ENCODE measurements around the gene ATP10D. TPM values are rescaled to one million over a fixed set of nuclear protein-coding genes. Genes with fewer than 3 reads are reported as not detected.

The ATP10D gene
- total RNA-seq, 1 experiment from 2014 or later, result 5.1 TPM

GRCh38 chr4:47615385-47615784 is 130.3 kb downstream of the ATP10D start:
- BruUV-seq (replicated peaks), result no TSS peak
- Histone ChIP-seq H3K4me2 (ENCODE audit: low read length) (no peak overlapping the region), H2AFZ (ENCODE audit: low read depth, low read length, poor library complexity, severe bottlenecking) (no peak overlapping the region), H3K9ac (ENCODE audit: low read length) (no peak overlapping the region), H3K27me3 (ENCODE audit: insufficient read depth, low read length) (no peaks in the 10 kb centered on the region), H3K4me3 (replicated peaks in 1 of 2; ENCODE audit: low read depth in 1 of 2, low read length in 2 of 2) (no peak overlapping the region), H3K9me3 (ENCODE audit: control insufficient read depth in 1 of 2, insufficient read depth in 1 of 2, low read depth in 1 of 2, low read length in 2 of 2) (no peaks in the 10 kb centered on the region), H4K20me1 (ENCODE audit: insufficient read depth) (no peaks in the 10 kb centered on the region), H3K9me2 (ENCODE audit: insufficient read depth) (no peaks in the 10 kb centered on the region), H3K4me1 (ENCODE audit: control insufficient read depth in 1 of 2, insufficient read depth in 2 of 2, low read length in 2 of 2) (no peaks in the 10 kb centered on the region), H3K36me3 (ENCODE audit: control insufficient read depth in 1 of 2, insufficient read depth in 2 of 2, low read length in 2 of 2) (no peaks in the 10 kb centered on the region), H3K27ac (ENCODE audit: low read depth, low read length) (no peak overlapping the region), H3K79me2 (ENCODE audit: insufficient read depth, low read length) (no peaks in the 10 kb centered on the region)
- TF ChIP-seq REST (IDR thresholded peaks at IDR 0.05; ENCODE audit: low read depth) (no peak), YY1 (IDR thresholded peaks at IDR 0.05; ENCODE audit: extremely low read depth, insufficient replicate concordance, low read depth, low read length) (no peak), JUND (IDR thresholded peaks at IDR 0.05) (no peak), TCF7L2 (IDR thresholded peaks at IDR 0.05; ENCODE audit: borderline replicate concordance, extremely low read depth, insufficient read depth, insufficient read length) (no peak), POLR2AphosphoS5 (IDR thresholded peaks at IDR 0.05; ENCODE audit: low read depth, low read length) (no peak), CEBPB (IDR thresholded peaks at IDR 0.05; ENCODE audit: low read depth) (no peak)
- TF ChIP-seq, protein P1, sequence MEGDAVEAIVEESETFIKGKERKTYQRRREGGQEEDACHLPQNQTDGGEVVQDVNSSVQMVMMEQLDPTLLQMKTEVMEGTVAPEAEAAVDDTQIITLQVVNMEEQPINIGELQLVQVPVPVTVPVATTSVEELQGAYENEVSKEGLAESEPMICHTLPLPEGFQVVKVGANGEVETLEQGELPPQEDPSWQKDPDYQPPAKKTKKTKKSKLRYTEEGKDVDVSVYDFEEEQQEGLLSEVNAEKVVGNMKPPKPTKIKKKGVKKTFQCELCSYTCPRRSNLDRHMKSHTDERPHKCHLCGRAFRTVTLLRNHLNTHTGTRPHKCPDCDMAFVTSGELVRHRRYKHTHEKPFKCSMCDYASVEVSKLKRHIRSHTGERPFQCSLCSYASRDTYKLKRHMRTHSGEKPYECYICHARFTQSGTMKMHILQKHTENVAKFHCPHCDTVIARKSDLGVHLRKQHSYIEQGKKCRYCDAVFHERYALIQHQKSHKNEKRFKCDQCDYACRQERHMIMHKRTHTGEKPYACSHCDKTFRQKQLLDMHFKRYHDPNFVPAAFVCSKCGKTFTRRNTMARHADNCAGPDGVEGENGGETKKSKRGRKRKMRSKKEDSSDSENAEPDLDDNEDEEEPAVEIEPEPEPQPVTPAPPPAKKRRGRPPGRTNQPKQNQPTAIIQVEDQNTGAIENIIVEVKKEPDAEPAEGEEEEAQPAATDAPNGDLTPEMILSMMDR (IDR thresholded peaks at IDR 0.05 in 2 of 3, conservative IDR thresholded peaks at IDR 0.05 in 1 of 3; ENCODE audit: borderline replicate concordance in 1 of 3, insufficient read depth in 1 of 3, low read depth in 2 of 3, low read length in 2 of 3), result no peak
- ATAC-seq, result no peak
- intact Hi-C loops (cut with micrococcal nuclease), result no loop called here
- RAD21 ChIA-PET (ENCODE audit: low non-redundant PET in 1 of 2, low total read pairs in 2 of 2, uncharacterized antibody in 2 of 2, unreplicated experiment in 2 of 2), result no interaction called here
- no peak for DNase-seq (ENCODE audit: low read depth, low spot score)
- POLR2A ChIA-PET, result no interaction called here
- CTCF ChIA-PET, result no interaction called here

All from HCT116 (cell line).